ENCODE results near the gene FANCC. TPM values are rescaled to one million over a fixed set of nuclear protein-coding genes. Genes with fewer than 3 reads are reported as not detected.

Gene FANCC
- total RNA-seq, 2 experiments from 2014 or later, result 10.2 to 10.5 TPM

- Mint-ChIP-seq H3K27me3 (no peaks in the 10 kb centered on the region), H3K36me3 (no peaks in the 10 kb centered on the region), H3K4me1 (ENCODE audit: low read depth) (peaks cover 21% of the 10 kb centered on the region), H3K27ac (no peak overlapping the region), H3K4me3 (no peak overlapping the region), H3K9me3 (no peaks in the 10 kb centered on the region)
- ChIA-PET POLR2A (no interaction called here), CTCF (interaction anchor here (0.6 to 2.2 kb wide), 5 partner anchors 8 to 62 kb away, joined by 3 to 7 read pairs (median 3); no protein-coding TSS in a partner anchor)
- no peak for DNase-seq
- intact Hi-C loops (cut with micrococcal nuclease), result no loop called here
Observed at GRCh38 chr9:95190413-95190812, 127.1 kb downstream of the FANCC start.

GRCh38 chr9:95189251-95190098, 128.0 kb downstream of the FANCC start:
- CTCF ChIA-PET, result interaction anchor here (1.4 to 2.2 kb wide), 3 partner anchors 9 to 61 kb away, joined by 3 to 7 read pairs (median 5); no protein-coding TSS in a partner anchor
- no peak overlapping the region for H3K27ac Mint-ChIP-seq
- no peaks in the 10 kb centered on the region for H3K27me3 Mint-ChIP-seq
- H3K9me3 Mint-ChIP-seq, result no peaks in the 10 kb centered on the region
- H3K36me3 Mint-ChIP-seq, result no peaks in the 10 kb centered on the region
- DNase-seq, result peak; percentile 17
- intact Hi-C loops (cut with micrococcal nuclease), result no loop called here
- POLR2A ChIA-PET, result no interaction called here
- peaks cover 21% of the 10 kb centered on the region for H3K4me1 Mint-ChIP-seq (ENCODE audit: low read depth)
- H3K4me3 Mint-ChIP-seq, result no peak overlapping the region

GRCh38 chr9:95188459-95188858, 129.1 kb downstream of the FANCC start:
- Mint-ChIP-seq H3K4me1 (ENCODE audit: low read depth) (peaks cover 21% of the 10 kb centered on the region), H3K27me3 (no peaks in the 10 kb centered on the region), H3K9me3 (no peaks in the 10 kb centered on the region), H3K27ac (no peak overlapping the region), H3K36me3 (no peaks in the 10 kb centered on the region), H3K4me3 (no peak overlapping the region)
- ChIA-PET CTCF (no interaction called here), POLR2A (no interaction called here)
- DNase-seq, result no peak
- intact Hi-C loops (cut with micrococcal nuclease), result no loop called here

GRCh38 chr9:95185956-95186355, 131.6 kb downstream of the FANCC start:
- no peaks in the 10 kb centered on the region for H3K27me3 Mint-ChIP-seq
- H3K4me1 Mint-ChIP-seq (ENCODE audit: low read depth), result peaks cover 21% of the 10 kb centered on the region
- ChIA-PET CTCF (no interaction called here), POLR2A (no interaction called here)
- intact Hi-C loops (cut with micrococcal nuclease), result no loop called here
- H3K36me3 Mint-ChIP-seq, result no peaks in the 10 kb centered on the region
- DNase-seq, result no peak
- no peaks in the 10 kb centered on the region for H3K9me3 Mint-ChIP-seq
- H3K27ac Mint-ChIP-seq, result no peak overlapping the region
- H3K4me3 Mint-ChIP-seq, result no peak overlapping the region

- ChIA-PET CTCF (interaction anchor here (0.6 to 1.1 kb wide), 4 partner anchors 15 to 514 kb away, joined by 3 to 4 read pairs (median 3); no protein-coding TSS in a partner anchor), POLR2A (no interaction called here)
- Mint-ChIP-seq H3K4me1 (ENCODE audit: low read depth) (no peaks in the 10 kb centered on the region), H3K27me3 (no peaks in the 10 kb centered on the region), H3K36me3 (no peaks in the 10 kb centered on the region), H3K9me3 (no peaks in the 10 kb centered on the region), H3K4me3 (no peak overlapping the region), H3K27ac (no peak overlapping the region)
- no peak for DNase-seq
- intact Hi-C loops (cut with micrococcal nuclease), result no loop called here
Observed at GRCh38 chr9:95182854-95183563, 134.5 kb downstream of the FANCC start.

GRCh38 chr9:95181835-95182234, 135.7 kb downstream of the FANCC start:
- no peak for DNase-seq
- intact Hi-C loops (cut with micrococcal nuclease), result no loop called here
- H3K27ac Mint-ChIP-seq, result no peak overlapping the region
- ChIA-PET CTCF (interaction anchor here (1.2 to 4.2 kb wide), 2 partner anchors 9 to 14 kb away, joined by 3 to 20 read pairs; no protein-coding TSS in a partner anchor), POLR2A (no interaction called here)
- H3K27me3 Mint-ChIP-seq, result no peaks in the 10 kb centered on the region
- no peaks in the 10 kb centered on the region for H3K36me3 Mint-ChIP-seq
- no peaks in the 10 kb centered on the region for H3K4me1 Mint-ChIP-seq (ENCODE audit: low read depth)
- H3K9me3 Mint-ChIP-seq, result no peaks in the 10 kb centered on the region
- H3K4me3 Mint-ChIP-seq, result no peak overlapping the region

- no peaks in the 10 kb centered on the region for H3K9me3 Mint-ChIP-seq
- H3K27me3 Mint-ChIP-seq, result no peaks in the 10 kb centered on the region
- no peaks in the 10 kb centered on the region for H3K36me3 Mint-ChIP-seq
- POLR2A ChIA-PET, result no interaction called here
- no peaks in the 10 kb centered on the region for H3K4me1 Mint-ChIP-seq (ENCODE audit: low read depth)
- no peak overlapping the region for H3K27ac Mint-ChIP-seq
- H3K4me3 Mint-ChIP-seq, result no peak overlapping the region
- no peak for DNase-seq
- intact Hi-C loops (cut with micrococcal nuclease), result no loop called here
- CTCF ChIA-PET, result interaction anchor here (1.2 to 4.2 kb wide), 5 partner anchors 9 to 512 kb away, joined by 3 to 20 read pairs (median 6); no protein-coding TSS in a partner anchor
Observed at GRCh38 chr9:95181226-95181818, 136.2 kb downstream of the FANCC start.

- no peak overlapping the region for H3K4me3 Mint-ChIP-seq
- H3K4me1 Mint-ChIP-seq (ENCODE audit: low read depth), result no peaks in the 10 kb centered on the region
- CTCF ChIA-PET, result interaction anchor here (1.0 to 1.1 kb wide), 2 partner anchors 10 to 47 kb away, joined by 3 to 5 read pairs; no protein-coding TSS in a partner anchor
- POLR2A ChIA-PET, result no interaction called here
- no peaks in the 10 kb centered on the region for H3K27me3 Mint-ChIP-seq
- no peaks in the 10 kb centered on the region for H3K36me3 Mint-ChIP-seq
- no peaks in the 10 kb centered on the region for H3K9me3 Mint-ChIP-seq
- intact Hi-C loops (cut with micrococcal nuclease), result loop anchor here (10.0 kb wide), 1 partner anchor 317 kb away; no protein-coding TSS in a partner anchor
- no peak for DNase-seq
- no peak overlapping the region for H3K27ac Mint-ChIP-seq
Observed at GRCh38 chr9:95177617-95178016, 139.9 kb downstream of the FANCC start.

GRCh38 chr9:95176755-95177319, 140.7 kb downstream of the FANCC start:
- POLR2A ChIA-PET, result no interaction called here
- no peak for DNase-seq
- H3K4me3 Mint-ChIP-seq, result no peak overlapping the region
- intact Hi-C loops (cut with micrococcal nuclease), result loop anchor here (10.0 kb wide), 1 partner anchor 318 kb away; no protein-coding TSS in a partner anchor
- H3K4me1 Mint-ChIP-seq (ENCODE audit: low read depth), result peaks cover 1% of the 10 kb centered on the region
- no peaks in the 10 kb centered on the region for H3K9me3 Mint-ChIP-seq
- no peaks in the 10 kb centered on the region for H3K36me3 Mint-ChIP-seq
- CTCF ChIA-PET, result interaction anchor here (0.7 to 1.1 kb wide), 3 partner anchors 9 to 46 kb away, joined by 3 to 5 read pairs (median 4); no protein-coding TSS in a partner anchor
- H3K27ac Mint-ChIP-seq, result no peak overlapping the region
- H3K27me3 Mint-ChIP-seq, result no peaks in the 10 kb centered on the region

- Mint-ChIP-seq H3K36me3 (no peaks in the 10 kb centered on the region), H3K4me3 (no peak overlapping the region), H3K27ac (no peak overlapping the region), H3K4me1 (ENCODE audit: low read depth) (peaks cover 11% of the 10 kb centered on the region), H3K27me3 (no peaks in the 10 kb centered on the region), H3K9me3 (no peaks in the 10 kb centered on the region)
- intact Hi-C loops (cut with micrococcal nuclease), result loop anchor here (10.0 kb wide), 1 partner anchor 319 kb away; no protein-coding TSS in a partner anchor
- DNase-seq, result no peak
- ChIA-PET POLR2A (no interaction called here), CTCF (no interaction called here)
Observed at GRCh38 chr9:95175523-95175922, 142.0 kb downstream of the FANCC start.

- CTCF ChIA-PET, result no interaction called here
- Mint-ChIP-seq H3K27ac (no peak overlapping the region), H3K36me3 (peaks cover 2% of the 10 kb centered on the region), H3K9me3 (no peaks in the 10 kb centered on the region), H3K27me3 (no peaks in the 10 kb centered on the region), H3K4me1 (ENCODE audit: low read depth) (peaks cover 16% of the 10 kb centered on the region), H3K4me3 (no peak overlapping the region)
- intact Hi-C loops (cut with micrococcal nuclease), result loop anchor here (5.0 to 10.0 kb wide), 2 partner anchors 321 to 507 kb away; no protein-coding TSS in a partner anchor
- no peak for DNase-seq
- POLR2A ChIA-PET, result no interaction called here
Observed at GRCh38 chr9:95174038-95174437, 143.5 kb downstream of the FANCC start.

Data from activated CD4-positive, alpha-beta memory T cell treated with anti-CD3 and anti-CD28 coated beads for 36 hours (primary cell).